Activated T-cell treated with anti-CD3 and anti-CD28 coated beads, Interleukin-2, amount 50 U/mL, for 1 hour (primary cell): ENCODE results near the gene CBFB.

Experiments used
- DNase-seq: peaks from one replicate; pipeline ENCODE4 v3.0.0-alpha.2; 2020

The CBFB gene

DNA sequence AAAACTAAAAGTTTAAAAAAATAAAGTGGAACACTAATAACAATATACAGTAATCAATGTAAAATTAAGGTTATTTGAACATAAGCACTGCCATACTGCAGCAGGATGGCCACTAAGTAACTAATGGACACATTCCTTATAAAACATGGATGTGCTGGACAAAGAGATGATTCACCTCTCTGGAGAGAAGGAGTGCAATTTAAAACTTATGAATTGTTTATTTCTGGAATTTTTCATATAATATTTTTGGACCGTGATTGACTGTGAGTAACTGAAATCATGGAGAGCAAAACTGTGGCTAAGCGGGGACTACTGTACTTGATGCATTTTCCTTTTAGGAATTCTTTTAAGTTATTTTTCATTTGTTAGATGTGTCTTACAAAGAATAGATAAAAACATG lies 21.8 kb downstream of the CBFB start:
- no peak for DNase-seq

DNA sequence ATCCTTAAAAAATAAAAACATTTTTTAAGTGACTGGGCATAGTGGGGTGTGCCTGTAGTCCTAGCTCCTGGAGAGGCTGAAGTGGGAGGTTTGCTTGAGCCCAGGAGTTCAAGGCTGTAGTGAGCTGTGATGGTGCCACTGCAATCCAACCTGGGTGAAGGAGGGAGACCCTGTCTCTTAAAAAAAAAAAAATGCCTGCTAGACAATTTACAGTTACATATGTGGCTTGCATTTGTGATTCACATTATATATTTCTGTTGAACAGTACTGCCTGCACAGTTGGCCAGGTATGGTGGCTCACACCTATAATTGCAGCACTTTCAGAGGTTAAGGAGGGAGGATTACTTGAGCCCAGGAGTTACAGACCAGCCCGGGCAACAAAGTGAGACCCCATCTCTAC lies 23.4 kb downstream of the CBFB start:
- no peak for DNase-seq

DNA sequence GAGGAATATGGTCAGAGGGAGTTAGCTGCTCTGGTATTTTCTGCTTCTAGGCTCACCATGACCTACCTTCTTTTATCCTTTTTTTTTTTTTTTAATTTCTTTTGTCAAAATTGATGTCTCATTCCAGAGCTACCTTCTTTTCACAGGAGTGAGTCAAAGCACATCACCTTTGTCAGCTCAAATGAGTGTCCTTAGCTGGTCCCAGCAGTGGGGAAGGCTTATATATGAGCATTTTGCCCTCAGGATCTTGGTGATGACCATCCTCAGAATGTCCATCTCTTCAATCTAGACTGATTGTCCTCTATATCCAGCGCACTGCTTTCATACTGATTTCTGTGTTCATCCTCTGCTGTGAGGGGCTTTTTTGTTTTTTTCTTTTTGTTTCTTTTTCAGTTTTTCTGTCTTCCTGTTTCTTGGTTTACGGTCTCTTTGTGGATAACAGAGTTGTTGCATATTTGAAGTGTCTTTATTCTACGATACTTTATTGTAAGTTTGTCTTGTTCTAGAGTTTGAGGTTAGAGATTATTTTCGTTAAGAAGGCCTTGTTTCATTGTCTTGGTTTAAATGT lies 24.9 kb downstream of the CBFB start:
- DNase-seq = no peak

DNA sequence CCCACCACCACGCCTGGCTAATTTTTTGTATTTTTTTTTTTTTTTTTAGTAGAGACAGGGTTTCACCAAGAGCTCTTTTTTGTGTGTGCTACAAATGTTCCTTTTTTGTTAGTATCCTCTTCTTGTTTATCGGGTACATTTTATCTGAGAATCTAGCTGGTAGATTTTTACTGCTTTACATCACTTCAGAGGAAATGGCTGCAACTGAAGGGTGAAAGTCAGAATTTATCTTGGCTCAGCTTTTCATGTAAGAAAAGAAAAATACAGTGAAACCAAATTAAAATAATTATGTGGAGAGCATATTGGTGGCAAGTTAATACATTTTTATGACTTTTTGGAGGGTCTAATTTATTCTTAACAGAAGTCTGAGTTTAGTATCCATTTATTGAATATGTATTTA lies 26.0 kb downstream of the CBFB start:
- no peak for DNase-seq

DNA sequence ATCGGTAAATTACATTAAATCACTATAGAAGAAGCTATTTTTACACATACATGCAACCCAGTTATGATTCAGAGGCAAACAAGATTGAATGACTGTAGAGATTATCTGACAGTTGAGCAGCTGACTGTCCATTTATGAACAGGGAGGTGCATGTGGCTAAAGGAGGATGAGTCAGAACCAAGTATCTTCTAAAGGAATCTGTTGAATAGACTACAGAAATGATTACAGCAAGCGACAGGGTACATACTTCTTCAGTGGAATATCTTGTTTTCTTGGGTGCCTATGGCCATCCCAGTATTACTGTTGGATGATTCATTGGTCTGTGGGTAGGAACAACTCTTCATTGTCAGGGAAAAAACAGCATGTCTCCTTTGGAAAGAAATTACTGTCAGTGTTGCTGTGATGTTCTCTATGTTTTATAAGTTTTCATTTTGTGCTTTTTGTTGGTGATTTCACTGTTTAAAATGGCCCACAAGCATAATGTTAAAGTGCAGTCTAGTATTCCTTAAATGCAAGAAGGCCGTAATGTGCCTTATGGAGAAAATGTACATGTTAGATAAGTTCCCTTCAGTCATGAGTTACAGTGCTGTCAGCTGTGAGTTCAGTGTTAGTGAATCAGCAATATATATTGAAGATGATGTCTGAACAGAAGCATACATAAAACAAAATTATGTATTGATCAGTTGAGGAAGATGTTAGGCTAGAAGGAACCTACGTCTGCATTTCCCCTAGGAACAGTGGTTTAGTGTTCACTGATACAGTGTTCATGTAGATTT lies 27.0 kb downstream of the CBFB start:
- no peak for DNase-seq

DNA sequence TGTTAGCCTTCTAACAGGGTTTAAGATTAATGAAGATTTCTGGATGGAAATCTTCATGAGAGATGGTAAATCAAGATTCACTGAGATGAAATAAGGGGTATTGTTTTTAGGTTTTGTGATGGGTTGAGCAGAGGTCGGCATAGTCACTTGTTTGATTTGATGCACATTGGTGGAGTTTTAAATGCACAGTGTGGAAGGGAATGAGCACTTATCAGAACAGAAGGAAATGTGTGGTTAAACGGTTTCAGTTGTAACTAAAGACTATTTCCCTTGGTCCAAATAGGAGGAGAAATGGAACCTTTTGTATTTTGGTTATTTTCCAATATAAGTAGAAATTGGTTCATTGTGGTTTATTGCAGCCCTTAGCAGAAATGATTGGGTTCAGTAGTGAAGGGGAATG lies 34.1 kb downstream of the CBFB start:
- DNase-seq = no peak

DNA sequence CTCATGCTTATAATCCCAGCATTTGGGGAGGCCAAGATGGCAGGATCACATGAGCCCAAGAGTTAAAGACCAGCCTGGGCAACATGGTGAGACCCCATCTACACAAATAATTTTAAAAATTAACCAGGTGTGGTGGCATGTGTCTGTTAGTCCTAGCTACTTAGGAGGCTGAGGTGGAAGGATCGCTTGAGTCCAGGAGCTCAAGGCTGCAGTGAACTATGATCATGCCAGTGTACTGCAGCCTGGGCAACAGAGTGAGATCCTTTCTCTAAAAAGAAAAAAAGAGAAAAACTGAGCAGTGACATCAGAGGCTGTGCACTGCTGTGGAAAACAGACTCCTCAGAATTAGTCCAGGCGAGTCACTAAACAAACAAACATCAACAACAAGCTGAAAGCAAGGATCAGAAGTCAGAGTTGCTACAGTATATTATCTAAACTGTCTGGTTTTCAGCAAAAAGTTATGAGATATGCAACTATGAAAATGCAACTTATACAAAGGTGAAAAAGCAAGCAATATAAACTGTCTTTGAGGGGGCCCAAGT lies 39.3 kb downstream of the CBFB start:
- no peak for DNase-seq

DNA sequence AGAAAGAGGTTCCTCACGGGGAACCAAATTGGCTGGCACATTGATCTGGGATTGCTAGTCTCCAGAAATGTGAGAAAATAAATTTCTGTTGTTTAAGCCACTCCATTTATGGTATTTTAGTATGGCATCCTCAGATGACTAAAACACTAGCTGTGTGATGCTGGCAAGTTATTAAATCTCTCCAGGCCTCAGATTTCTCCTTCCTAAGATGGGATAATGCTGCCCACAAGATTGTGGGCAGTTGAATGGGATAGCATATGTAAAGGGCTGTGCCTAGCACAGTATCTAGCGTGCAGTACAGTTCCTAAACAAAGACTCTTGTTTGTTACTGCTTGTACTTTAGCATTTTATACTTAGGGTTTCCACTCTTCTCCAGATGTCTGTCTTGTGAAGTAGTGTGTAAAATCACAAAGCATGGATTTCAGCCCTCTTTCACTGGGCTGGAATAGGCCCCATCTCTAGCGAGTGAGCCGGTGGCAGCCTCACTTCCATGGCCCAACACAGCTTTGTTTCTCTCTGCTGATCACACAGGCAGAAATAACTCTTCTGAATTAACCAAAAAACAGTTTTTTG lies 42.6 kb downstream of the CBFB start:
- no peak for DNase-seq

DNA sequence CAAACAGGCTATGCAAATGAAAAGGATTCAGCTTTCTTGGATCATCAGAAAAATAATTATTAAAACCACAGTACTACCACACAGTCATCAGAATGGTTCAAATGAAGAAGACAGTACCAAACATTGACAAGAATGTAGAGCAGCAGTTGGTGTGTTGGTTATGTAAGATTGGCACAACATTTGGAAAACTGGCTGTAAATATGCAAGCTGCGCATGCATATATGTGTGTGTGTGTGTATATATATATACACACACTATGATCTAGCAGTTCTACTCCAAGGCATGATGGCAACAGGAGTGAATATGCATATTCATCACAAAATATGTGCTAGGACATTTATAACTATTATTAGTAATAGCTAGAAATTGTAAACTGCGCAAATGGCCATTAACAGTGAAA lies 46.4 kb downstream of the CBFB start:
- DNase-seq = no peak

DNA sequence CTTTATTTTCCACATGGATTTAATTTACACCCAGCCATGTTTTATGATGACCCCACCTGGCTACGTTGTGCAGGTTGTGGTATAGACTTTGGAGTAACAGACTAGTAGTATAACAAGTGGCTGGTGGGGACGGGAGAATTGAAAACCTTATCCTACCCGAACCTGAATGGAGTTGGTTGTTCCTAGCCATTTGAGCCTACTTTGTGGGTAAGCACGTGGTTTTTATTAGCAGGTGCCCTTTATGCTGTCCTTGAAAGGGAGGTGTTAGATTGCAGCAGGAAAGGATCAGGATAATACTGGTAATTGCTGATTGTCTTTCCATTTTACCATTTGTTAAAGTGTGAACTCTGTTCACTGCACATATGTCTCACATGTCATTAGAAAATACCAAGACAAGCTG lies 48.9 kb downstream of the CBFB start:
- no peak for DNase-seq

DNA sequence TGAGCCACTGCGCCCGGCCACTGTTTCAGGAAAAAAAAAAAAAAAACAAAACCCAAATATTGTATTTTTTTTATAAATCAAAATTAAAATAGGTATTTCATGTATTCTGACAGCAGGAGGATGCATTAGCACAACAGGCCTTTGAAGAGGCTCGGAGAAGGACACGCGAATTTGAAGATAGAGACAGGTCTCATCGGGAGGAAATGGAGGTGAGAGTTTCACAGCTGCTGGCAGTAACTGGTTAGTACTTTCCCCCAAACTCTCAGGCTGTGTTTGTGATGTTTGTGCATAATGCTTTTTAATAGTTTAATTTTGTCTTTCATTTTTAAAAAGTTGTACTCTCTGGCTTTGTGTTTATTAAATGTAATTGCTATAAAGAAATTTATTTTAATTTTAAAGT lies 53.2 kb downstream of the CBFB start:
- no peak for DNase-seq

DNA sequence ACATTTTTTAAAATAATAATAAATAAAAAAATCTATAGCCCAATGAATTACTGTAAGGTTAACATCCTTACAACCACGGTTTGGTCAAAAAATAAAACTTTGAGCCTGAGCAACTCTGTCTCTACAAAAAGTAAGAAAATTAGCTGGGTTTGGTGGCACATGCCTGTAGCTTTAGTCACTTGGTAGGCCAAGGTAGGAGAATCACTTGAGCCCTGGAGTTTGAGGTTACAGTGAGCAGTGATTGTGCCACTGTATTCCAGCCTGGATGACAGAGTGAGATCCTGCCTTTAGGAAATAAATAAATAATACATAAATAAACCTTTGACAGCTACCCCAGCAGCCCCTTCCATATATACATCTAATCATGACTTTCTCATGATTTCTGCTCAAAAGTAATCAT lies 53.9 kb downstream of the CBFB start:
- DNase-seq = no peak

DNA sequence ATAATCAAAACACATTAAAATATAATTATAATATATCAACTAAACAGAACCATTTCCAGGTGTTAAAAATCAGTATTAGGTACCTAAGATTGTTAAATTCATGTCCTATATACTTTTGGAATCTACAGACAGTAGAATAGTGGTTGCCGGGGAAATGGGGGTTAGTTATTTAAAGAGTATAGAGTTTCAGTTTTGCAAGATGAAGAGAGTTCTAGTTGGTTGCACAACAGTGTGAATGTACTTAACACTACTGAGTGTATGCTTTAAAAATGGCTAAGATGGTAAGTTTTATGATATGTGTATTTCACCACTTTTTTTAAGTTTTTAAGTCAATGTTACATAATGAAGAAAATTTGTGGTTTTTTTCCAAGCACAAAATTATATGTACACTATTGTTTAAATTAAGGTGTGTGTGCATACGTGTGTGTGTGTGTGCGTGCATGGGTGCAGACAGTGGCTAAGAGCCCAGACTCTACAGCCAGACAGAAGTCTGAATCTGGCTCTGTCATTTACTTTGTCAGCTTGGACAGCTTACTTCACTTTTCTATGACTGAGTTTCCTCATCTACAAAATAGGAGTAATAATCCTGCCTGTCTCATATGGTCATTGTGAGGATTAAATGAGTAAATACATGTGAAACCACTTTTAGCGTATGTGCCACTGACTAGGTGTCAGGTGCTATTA lies 55.5 kb downstream of the CBFB start:
- DNase-seq = no peak

DNA sequence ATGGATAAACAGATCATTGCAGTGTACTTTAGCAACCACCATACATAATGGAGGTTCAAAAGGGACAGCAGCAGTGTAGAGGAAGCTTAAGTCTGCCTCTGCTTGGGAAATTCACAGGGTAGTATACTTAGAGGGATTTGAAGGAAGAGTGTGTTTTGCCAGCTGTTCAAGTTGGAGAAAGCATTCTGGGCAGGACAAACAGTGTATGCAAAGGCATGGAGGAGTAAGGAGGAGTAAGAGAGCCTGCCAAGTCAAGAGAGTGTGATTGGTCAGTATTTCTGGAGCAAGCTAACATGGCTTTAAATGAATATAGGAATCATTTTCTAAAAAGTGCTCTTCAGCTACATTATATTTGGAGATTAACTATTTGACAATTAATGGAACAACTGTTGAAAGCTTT lies 57.9 kb downstream of the CBFB start:
- no peak for DNase-seq

DNA sequence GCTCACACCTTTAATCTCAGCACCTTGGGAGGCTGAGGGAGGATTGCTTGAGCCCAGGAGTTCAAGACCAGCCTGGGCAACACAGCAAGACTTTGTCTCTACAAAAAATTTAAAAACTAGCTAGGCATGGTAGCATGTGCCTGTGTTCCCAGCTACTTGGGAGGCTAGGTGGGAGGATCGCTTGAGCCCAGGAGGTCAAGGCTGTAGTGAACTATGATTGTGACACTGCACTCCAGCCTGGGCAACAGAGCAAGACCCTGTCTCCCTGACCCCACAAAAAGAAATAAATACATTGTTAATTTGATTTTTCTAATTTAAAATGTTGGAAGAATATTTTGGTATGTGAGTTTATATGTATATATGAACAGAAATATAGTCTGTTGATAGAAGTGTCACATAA lies 58.3 kb downstream of the CBFB start:
- no peak for DNase-seq

DNA sequence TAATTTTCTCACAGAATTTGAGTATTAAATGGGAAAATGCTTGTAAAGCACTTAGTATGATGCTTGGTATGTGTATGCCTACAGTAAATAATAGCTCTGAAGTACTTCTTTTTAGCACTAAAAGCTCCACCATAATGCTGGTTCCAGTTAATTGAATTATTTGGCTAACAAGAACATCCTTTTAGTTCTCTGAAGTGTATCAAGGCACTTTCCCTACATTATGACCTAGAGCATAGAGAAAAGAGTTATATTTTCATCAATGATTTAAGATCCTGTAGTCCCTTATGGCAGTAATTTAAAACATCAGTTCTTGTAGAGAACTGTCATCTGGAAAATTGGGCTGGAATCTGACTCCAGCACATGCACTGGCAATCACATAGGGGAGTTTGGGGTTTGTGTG lies 58.9 kb downstream of the CBFB start:
- DNase-seq = no peak

DNA sequence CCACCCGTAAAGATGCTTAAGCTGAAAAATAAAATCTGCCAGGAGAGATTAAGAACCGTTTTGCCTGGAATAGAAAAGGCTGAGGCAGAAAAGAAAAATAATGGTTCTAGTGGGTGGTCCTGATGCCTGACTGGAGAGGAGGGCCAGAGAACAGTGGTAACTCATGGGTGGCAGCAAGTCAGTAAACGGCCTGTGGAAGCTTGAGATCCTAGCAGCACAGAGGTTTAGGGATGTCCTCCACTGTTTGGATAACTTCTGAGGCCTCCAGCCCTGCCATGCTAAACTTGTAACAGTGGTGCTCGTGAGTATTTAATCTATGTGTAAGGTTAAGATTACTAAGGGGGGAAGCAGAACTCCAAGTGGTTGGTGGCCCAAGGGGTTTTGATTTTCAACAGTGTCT lies 59.6 kb downstream of the CBFB start:
- DNase-seq = no peak

DNA sequence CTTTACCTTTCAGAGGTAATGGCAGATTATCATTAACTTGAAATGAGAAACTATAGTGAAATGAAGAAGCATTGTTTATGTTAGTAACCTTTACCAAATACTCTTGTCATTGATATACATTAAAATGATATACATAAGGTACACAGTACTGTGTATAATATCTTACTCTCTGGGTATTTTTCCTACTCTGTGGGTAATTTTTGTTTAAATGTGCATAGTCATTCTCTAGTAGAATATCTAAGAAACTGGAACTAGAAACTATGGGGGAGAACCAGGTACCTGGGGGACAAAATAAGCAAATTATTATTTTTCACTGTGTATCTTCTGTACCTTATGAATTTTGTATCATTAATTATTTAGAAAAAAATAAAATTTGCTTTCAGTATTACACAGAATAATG lies 60.2 kb downstream of the CBFB start:
- no peak for DNase-seq

DNA sequence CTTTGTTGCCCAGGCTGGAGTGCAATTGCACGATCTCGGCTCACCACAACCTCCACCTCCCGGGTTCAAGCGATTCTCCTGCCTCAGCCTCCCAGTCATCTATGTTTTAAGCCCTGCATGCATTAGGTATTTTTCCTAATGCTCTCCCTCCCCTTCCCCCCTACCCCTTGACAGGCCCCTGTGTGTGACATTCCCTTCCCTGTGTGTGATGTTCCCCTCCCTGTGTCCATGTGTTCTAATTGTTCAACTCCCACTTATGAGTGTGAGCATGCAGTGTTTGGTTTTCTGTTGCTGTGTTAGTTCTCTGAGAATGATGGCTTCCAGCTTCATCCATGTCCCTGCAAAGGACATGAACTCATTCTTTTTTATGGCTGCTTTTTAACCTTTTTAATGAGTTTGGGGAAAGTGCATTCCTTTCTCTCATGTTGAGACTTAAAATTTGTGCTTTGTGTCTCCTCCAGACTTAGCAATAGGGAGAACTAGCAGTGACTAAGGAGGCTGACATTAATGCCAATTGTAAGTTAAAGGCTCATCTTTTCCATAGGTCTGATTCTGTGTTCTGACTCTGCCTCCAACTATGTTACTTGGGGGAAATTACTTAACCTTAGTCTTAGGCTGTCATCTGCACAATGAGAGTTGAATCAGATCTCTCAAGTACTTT lies 63.1 kb downstream of the CBFB start:
- DNase-seq = no peak

DNA sequence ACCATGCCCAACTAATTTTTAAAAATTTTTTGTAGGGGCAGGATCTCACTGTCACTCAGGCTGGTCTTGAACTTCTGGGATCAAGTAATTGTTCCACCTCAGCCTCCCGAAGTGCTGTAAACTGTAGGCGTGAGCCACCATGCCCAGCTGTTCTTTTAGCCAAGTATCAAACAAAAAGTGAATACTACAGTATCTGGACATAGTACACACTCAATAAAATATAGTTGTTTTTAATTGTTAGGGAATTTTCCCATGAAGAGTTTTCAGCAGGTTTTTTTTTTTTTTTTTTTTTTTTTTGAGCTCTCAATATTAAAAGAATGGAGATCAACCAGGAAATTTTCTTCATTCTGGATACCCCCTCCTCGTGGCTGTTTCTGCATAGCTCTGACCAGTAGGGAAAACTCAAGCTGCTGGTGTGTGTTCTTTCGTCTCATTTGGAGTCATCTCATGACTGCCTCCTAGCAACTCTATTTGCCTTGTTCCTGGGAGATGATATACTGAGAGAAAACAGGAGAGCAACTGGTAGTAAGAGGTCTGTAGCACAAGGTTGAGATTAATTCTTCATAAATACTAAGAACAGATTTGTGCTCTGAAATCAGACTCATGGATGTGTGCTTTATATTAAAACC lies 64.3 kb downstream of the CBFB start:
- no peak for DNase-seq

DNA sequence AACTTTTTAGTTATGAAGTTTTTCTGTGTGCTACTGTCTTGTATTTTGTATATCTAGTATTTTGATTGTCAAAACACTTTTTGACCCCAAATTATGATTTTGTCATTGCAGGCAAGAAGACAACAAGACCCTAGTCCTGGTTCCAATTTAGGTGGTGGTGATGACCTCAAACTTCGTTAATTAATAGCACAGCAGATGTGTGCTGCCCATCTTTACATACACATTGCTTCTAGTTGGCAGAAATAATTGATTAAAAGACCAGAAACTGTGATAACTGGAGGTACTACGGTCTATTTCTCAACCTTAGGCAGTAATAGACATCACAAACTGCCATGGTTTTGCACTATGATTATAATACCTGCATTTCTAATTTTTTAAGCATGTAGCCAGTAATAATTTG lies 69.7 kb downstream of the CBFB start:
- no peak for DNase-seq

DNA sequence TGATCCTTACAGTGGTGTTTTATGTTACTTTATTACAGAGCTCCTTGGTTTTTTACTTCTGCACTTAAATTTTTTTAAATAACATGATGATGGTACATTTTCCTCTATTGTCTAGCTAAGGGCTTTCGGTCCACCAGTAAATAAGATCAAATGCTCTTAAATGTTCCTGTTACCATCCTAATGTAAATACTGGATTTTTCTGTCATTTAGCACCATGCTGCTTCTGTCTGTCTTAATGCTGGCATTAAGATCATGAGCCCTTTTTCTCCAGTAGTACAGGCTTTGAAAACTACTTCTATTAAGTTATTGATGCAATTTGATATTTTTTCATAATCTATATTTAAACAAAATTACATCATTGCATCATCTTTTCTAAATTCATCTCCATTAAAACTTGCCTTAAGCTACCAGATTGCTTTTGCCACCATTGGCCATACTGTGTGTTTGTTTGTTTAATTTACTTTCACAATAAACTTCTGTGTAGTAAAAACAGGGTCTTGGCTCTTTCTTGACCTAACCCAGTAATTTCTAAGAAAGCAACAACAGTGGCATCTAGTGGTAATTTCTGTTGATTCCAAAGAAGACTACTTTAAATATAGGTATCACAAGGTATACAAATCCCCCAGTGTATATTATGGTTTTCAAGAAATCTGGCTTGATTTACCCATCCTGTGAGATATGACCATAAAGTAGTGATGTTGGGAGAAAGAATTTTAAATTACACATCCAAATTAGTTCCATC lies 71.8 kb downstream of the CBFB start:
- DNase-seq = no peak
